Glutamatergic neuron (in vitro differentiated cells): ENCODE data around the gene ELMO1. TPM values are rescaled to one million over a fixed set of nuclear protein-coding genes. Genes with fewer than 3 reads are reported as not detected.

Experiments
- DNase-seq: peaks from one replicate; pipeline ENCODE4 v3.0.0; 2022
- H3K27ac Mint-ChIP-seq: one replicate; pipeline ENCODE4 v1.8.0; 2020; ENCODE audit warnings: mild to moderate bottlenecking, mixed read lengths, inconsistent platforms; ENCODE audit not compliant: unreplicated experiment
- H3K27me3 Mint-ChIP-seq: one replicate; pipeline ENCODE4 v1.8.0; 2020; ENCODE audit warnings: mild to moderate bottlenecking, moderate library complexity, mixed read lengths, inconsistent platforms; ENCODE audit not compliant: unreplicated experiment
- H3K36me3 Mint-ChIP-seq: one replicate; pipeline ENCODE4 v1.8.0; 2020; ENCODE audit warnings: mild to moderate bottlenecking, mixed read lengths, inconsistent platforms; ENCODE audit not compliant: unreplicated experiment
- H3K4me1 Mint-ChIP-seq: one replicate; pipeline ENCODE4 v1.8.0; 2020; ENCODE audit warnings: mild to moderate bottlenecking, low read depth, mixed read lengths, inconsistent platforms; ENCODE audit not compliant: unreplicated experiment
- H3K4me3 Mint-ChIP-seq: one replicate; pipeline ENCODE4 v1.8.0; 2020; ENCODE audit warnings: mild to moderate bottlenecking, mixed read lengths, inconsistent platforms; ENCODE audit not compliant: unreplicated experiment
- H3K9me3 Mint-ChIP-seq: one replicate; pipeline ENCODE4 v1.8.0; 2020; ENCODE audit warnings: mild to moderate bottlenecking, moderate library complexity, mixed read lengths, inconsistent platforms; ENCODE audit not compliant: unreplicated experiment
- CTCF ChIP-seq: fragments of 200-600 bp; sonication (generic); IDR thresholded peaks from one replicate; pipeline ENCODE4 v1.5.0; 2021; ENCODE audit not compliant: partially characterized antibody, unreplicated experiment
- total RNA-seq: library from RNA; stranded (reverse); fragmentation: NEBNext Ultra II Directional; extraction: Animal tissue kit (Norgen Biotek cat#: 25700); gene quantifications from one replicate; pipeline ENCODE4 v1.2.1, GENCODE V29; 2021; ENCODE audit not compliant: unreplicated experiment

ELMO1 gene
- total RNA-seq, 1 donor from 2014 or later: 5.5 TPM

- no peaks in the 10 kb centered on the region for H3K9me3 Mint-ChIP-seq
- TF ChIP-seq CTCF: no peak
- DNase-seq: no peak
- no peak overlapping the region for H3K27ac Mint-ChIP-seq
- peaks cover 2% of the 10 kb centered on the region for H3K4me1 Mint-ChIP-seq
- no peaks in the 10 kb centered on the region for H3K36me3 Mint-ChIP-seq
- no peaks in the 10 kb centered on the region for H3K27me3 Mint-ChIP-seq
- H3K4me3 Mint-ChIP-seq: no peak overlapping the region
Observed at GRCh38 chr7:37181550-37181932, 267.1 kb downstream of the ELMO1 start.

- no peak for TF ChIP-seq CTCF
- Mint-ChIP-seq H3K9me3 (no peaks in the 10 kb centered on the region), H3K4me3 (no peak overlapping the region), H3K4me1 (peaks cover 2% of the 10 kb centered on the region), H3K27ac (no peak overlapping the region), H3K27me3 (no peaks in the 10 kb centered on the region), H3K36me3 (no peaks in the 10 kb centered on the region)
- no peak for DNase-seq
Observed at GRCh38 chr7:37180828-37181549, 267.7 kb downstream of the ELMO1 start.

GRCh38 chr7:37176079-37176478, 272.6 kb downstream of the ELMO1 start:
- Mint-ChIP-seq H3K4me3 (no peak overlapping the region), H3K36me3 (no peaks in the 10 kb centered on the region), H3K27me3 (no peaks in the 10 kb centered on the region), H3K27ac (no peak overlapping the region), H3K9me3 (no peaks in the 10 kb centered on the region), H3K4me1 (peaks cover 2% of the 10 kb centered on the region)
- DNase-seq: no peak
- TF ChIP-seq CTCF: no peak

GRCh38 chr7:37174460-37174859, 274.2 kb downstream of the ELMO1 start:
- H3K4me3 Mint-ChIP-seq: no peak overlapping the region
- H3K27me3 Mint-ChIP-seq: no peaks in the 10 kb centered on the region
- no peaks in the 10 kb centered on the region for H3K4me1 Mint-ChIP-seq
- peaks cover 2% of the 10 kb centered on the region for H3K36me3 Mint-ChIP-seq
- DNase-seq: no peak
- no peak overlapping the region for H3K27ac Mint-ChIP-seq
- TF ChIP-seq CTCF: no peak
- H3K9me3 Mint-ChIP-seq: peaks cover under 1% of the 10 kb centered on the region

- DNase-seq: no peak
- Mint-ChIP-seq H3K4me3 (no peak overlapping the region), H3K27me3 (no peaks in the 10 kb centered on the region), H3K4me1 (no peaks in the 10 kb centered on the region), H3K27ac (no peak overlapping the region), H3K36me3 (peaks cover 6% of the 10 kb centered on the region), H3K9me3 (peaks cover 3% of the 10 kb centered on the region)
- no peak for TF ChIP-seq CTCF
Observed at GRCh38 chr7:37173670-37174069, 275.0 kb downstream of the ELMO1 start.
